T1000 (cell line): ENCODE measurements around the gene MECR.

Experiments used
- DNase-seq: peaks from one replicate; lab custom pipeline; 2025; ENCODE audit warnings: mixed read lengths; lab: John Stamatoyannopoulos, UW

MECR gene

GRCh38 chr1:29230553-29231378, at the start of gene MECR:
Gene MECR (minus strand): TSS chr1:29230934. CDS start chr1:29230906, 28 bp downstream.
- peak; percentile 84 for DNase-seq

GRCh38 chr1:29279951-29280391, 49.2 kb upstream of the MECR start:
- no peak for DNase-seq

GRCh38 chr1:29279406-29279805, 48.7 kb upstream of the MECR start:
- DNase-seq = no peak

- no peak for DNase-seq
Observed at GRCh38 chr1:29278124-29278523, 47.4 kb upstream of the MECR start.

GRCh38 chr1:29275435-29275834, 44.7 kb upstream of the MECR start:
- no peak for DNase-seq

- no peak for DNase-seq
Observed at GRCh38 chr1:29272147-29272907, 41.6 kb upstream of the MECR start.

GRCh38 chr1:29271724-29272123, 41.0 kb upstream of the MECR start:
- DNase-seq = peak; percentile 43

GRCh38 chr1:29270929-29271521, 40.3 kb upstream of the MECR start:
- no peak for DNase-seq

GRCh38 chr1:29269382-29269781, 38.6 kb upstream of the MECR start:
- DNase-seq = no peak

GRCh38 chr1:29267321-29268070, 36.8 kb upstream of the MECR start:
- no peak for DNase-seq

- DNase-seq = no peak
Observed at GRCh38 chr1:29266912-29267311, 36.2 kb upstream of the MECR start.

GRCh38 chr1:29264773-29265389, 34.1 kb upstream of the MECR start:
- no peak for DNase-seq

- no peak for DNase-seq
Observed at GRCh38 chr1:29260531-29260930, 29.8 kb upstream of the MECR start.

GRCh38 chr1:29259802-29260441, 29.2 kb upstream of the MECR start:
- no peak for DNase-seq

- DNase-seq = no peak
Observed at GRCh38 chr1:29258976-29259801, 28.5 kb upstream of the MECR start.

- DNase-seq = no peak
Observed at GRCh38 chr1:29258189-29258975, 27.6 kb upstream of the MECR start.

GRCh38 chr1:29256979-29257804, 26.5 kb upstream of the MECR start:
- peak; percentile 78 for DNase-seq

- no peak for DNase-seq
Observed at GRCh38 chr1:29256394-29256793, 25.7 kb upstream of the MECR start.
